HG03175 (cell line): ENCODE data around the gene EFNA5.
"Not testable (repeated sequence)": the region's sequence is repeated elsewhere in the genome, so short reads cannot be mapped to it uniquely, and the experiment has no call there.

Experiments used
- ATAC-seq: cut with Tn5 transposase; IDR thresholded peaks from one replicate; pipeline ENCODE4 v1.9.1; 2021; ENCODE audit warnings: mild to moderate bottlenecking, moderate library complexity; ENCODE audit not compliant: unreplicated experiment

EFNA5 gene

DNA sequence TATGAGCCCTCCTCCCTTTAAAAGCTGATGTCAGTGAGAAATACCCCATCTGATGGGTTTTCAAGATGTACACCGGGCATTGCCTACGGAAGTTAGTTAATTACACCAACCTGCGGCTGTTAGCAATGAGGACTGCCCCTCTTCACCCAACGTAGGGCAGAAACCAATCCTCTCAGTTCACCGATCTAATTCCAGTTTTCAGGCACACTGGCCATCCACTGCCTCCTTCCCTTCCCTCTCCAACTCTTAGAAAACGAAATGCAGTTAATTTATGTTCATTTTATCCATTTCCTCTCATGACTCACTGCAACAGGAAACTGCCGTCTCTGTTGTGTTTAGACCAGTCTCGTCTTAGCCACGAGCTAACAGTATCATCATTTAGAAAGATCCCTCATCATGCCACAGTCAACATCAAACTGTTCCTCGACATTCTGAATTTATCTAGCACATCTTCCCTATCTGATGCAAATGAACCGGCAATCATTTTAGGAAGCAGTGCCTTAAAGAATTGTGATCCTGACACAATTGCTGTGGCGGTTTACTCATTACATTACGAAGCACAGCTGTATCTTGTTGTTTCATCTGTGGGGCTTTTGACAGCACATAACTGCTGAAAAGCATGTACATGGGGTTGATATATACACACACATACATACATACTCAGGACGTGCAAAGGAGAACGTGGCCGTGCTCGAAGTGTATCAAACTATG is 168.6 kb downstream of the EFNA5 start:
- ATAC-seq: no peak

DNA sequence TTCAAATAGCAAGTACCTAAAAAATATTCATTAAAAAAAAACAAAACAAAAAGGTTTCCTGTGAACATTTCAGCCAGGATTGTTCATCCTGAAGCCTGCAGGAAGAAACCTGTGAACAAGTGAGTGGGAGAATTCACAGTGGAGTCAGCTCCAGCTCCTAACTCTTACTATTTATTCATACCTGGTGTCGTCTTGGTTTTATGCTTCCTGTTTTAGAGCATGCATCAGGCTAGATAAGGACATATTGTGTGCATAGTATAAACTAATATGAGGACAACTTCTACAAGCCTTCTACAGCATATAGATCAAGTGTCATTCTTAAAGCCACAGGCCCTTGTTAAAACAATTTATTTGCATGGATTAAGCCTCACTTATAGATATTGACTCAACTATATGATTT is 169.9 kb downstream of the EFNA5 start:
- no peak for ATAC-seq

DNA sequence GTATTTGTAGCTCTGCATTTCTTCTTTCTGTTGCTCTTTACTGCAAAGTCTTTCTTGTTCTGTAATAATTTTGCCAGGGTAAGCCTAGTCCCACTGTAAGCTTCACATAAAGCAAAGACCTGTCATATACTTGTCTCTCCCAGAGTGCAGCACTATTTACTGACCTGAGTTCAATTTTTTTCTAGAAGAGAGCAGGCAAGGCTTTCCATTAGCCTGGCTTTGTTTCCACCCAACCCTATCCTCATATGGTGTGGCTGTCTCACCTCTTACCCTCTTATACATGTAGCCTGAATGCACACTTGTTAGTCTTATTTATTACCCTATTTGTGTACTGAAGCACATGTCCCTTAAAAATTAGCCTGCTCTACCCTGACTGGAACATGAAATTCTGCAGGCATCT is 170.4 kb downstream of the EFNA5 start:
- no peak for ATAC-seq

DNA sequence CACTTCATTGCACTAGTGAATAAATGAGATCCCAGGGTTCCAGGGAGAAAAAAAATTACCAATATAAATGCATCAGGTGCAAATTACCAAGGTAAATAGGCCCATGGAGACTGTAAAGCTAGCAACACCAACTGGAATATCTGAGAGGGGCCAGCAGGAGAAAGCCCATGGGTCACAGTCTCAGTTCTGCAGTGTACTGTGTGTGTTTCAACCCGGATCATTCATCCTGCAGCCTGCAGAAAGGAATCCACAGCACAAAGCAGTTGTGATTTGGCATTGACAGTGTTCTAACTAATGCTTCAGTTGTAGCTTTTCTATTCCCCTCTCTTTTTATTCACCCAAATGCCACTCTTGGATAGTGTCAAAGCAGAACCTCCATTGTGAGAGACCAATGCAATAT is 171.0 kb downstream of the EFNA5 start:
- no peak for ATAC-seq

DNA sequence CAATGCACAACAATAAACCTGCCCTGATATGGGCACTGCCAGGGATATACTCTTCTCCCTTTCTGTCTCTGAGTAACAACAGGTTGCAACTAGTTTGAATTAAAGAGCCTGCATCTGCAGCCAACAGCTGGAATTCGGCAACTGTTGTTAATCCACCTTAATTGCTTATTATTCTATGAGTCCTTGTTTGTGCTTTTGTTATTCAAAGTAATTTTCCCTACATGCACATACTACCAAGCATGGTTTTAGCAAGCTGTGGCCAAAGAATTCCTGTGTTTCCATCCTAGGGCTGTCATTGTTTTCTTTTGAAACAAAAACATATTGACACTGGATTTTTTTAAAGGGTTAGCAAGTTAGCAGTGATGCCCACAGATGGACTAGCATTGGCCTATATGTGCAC is 171.5 kb downstream of the EFNA5 start:
- no peak for ATAC-seq

GRCh38 chr5:107496466-107496865 is 174.3 kb downstream of the EFNA5 start:
- no peak for ATAC-seq

DNA sequence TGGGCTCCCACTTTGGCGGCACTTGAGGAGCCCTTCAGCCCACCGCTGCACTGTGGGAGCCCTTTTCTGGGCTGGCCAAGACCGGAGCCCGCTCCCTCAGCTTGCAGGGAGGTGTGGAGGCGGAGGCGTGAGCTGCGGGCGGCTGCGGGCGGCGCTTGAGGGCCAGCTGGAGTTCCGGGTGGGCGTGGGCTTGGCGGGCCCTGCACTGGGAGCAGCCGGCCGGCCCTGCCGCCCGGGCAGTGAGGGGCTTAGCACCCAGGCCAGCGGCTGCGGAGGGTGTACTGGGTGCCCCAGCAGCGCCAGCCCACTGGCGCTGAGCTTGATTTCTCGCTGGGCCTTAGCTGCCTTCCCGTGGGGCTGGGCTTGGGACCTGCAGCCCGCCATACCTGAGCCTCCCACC is 176.6 kb downstream of the EFNA5 start:
- ATAC-seq: not testable (repeated sequence)

DNA sequence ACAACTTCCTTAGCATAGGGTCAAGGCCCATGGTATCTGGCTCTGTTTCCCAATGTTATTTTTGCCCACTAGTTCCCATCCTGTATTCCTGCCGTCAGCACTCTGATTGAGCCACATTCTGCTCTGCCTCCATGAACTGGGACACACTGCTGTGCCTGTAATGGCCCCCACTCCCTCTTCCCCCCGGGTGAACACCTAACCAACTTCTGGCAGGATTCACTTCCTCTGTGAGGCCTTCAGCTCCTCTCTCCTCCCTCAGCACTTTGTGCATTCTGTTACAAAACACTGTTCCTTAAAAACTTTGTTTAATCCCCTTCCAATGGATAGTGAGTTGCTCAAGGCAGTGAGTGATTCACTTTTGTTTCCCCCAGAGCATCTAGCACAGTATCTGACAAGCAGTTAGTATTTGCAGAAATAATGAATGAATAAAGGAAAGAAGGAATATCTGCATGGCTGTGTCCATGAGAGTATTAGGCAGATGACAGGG is 183.6 kb downstream of the EFNA5 start:
- no peak for ATAC-seq

DNA sequence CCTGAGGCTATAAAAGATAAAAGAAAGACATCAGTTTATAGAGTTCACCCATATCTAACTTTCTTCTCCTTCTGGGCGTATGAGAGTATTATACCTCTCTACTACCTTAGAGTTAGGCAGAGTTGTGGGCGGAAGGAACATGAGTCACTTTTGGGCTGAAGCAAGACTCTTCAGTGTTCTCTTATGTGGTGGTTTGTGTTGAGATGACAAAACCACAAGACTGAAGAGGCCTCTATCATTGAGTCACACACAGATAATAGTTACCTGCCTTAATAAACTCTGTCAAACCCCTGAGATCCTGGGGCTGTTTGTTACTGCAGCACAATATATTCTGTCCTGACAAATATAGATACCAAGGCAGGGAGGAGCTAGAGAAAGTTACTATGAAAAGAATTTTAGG is 184.2 kb downstream of the EFNA5 start:
- peak; percentile 69 for ATAC-seq

- peak; percentile 74 for ATAC-seq
Observed at GRCh38 chr5:107485184-107485583, 185.6 kb downstream of the EFNA5 start.

DNA sequence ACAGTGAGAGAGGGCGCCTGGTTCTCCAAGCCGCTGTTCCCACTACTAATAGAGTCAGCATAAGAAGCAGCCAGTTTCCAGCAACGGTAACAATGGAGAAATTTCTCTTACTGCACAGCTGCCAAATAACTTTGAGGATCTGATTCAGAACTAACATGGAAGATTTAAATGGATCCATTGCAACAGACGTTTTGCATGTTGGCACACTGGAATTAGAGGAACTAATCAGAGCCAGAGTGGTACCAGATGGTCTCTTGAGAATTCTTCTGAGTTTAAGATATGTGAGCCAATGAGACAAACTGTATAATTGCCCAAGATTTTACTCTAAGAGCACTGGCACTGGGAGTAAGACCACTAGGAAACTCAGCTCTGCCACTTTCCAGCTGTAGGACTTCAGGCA is 186.5 kb downstream of the EFNA5 start:
- ATAC-seq: no peak

DNA sequence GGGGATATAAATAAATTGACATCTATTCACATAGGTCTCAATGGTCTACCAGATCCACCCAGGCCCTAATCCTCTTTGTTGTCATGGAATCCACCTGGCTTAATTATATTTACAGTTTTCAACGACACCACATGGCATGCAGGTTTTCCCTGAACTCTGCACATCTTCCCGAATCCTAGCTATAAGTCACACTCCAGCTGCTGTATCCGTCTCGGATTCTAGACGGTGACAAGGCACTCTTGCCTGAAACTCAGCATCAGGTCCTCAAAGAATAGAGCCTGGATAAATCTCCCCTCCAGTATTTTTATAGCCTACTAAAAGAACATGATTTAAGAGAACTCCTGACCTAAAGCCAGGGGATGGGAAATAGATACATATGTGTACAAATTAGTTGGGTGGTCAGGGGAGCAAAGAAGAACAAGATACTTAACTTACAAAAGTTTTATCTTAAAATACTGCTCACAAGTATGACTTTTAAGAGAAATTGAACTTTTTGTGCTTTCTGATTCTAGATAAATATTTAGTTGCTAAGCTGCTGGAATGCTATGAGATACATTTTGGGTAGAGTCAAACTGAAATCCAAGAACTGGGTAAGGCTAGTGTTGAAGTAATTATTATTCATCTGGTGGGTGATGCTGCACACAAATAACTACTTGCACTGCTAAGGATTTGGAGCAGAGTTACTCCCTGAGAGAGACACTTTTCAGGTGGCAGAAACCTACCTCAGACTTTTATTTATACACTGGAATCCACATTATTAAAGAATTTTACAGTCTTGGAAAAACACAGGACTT is 187.3 kb downstream of the EFNA5 start:
- peak; percentile 36 for ATAC-seq

GRCh38 chr5:107478068-107478641 is 192.6 kb downstream of the EFNA5 start:
- no peak for ATAC-seq

DNA sequence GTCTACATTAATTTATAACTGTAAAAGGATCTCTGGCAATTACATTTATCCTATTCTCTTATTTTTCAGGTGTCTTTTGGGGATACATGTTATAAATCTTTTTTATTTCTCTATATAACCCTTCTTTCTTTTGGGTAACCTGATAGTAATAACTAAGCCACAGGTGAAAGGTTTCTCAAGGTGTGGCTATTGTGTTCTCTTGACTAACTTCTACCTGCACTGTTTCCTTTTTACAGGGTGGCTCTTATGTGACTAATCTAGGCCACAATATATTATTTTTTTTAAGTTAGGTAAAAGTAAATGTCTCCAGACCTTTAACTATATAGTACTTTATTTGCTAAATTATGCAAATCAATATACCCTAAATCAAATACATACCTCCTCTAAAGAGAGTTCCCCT is 193.2 kb downstream of the EFNA5 start:
- no peak for ATAC-seq

DNA sequence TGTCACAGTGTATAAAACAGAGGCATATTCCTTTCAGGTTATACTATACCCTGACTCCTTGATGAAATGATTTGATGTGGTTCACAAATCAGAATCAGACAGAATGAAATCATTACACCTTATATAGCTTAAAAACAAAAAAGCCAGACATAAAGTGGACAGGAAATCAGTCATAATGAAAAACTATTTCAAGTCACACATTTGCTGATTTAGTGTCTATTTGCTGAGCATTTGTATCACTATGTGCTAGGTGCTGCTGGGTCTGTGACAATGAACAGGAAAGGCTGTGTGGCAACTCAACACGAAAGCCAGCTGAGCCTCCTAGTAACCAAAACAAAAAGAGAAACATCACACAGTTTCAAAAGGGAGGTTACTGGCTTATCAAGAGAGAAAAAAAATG is 194.0 kb downstream of the EFNA5 start:
- ATAC-seq: peak; percentile 78

- peak; percentile 81 for ATAC-seq
Observed at GRCh38 chr5:107474716-107475489, 195.8 kb downstream of the EFNA5 start.

DNA sequence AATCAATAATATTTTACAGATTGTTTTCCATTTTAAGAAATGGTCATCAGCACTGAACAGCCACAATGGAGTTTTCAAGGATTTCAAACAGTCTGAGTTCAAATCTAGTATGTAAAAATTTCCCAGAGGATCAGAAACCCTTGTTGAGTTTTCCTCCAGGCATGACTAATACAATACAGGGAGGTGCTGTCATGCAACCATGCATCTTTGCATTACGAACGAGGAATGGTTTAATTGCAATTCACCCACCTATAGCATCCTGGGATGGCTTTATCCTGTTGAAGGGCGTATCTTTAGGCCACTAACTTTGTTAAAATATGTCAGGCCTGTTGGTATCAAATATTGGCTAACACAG is 196.4 kb downstream of the EFNA5 start:
- ATAC-seq: no peak

- ATAC-seq: no peak
Observed at GRCh38 chr5:107472620-107473064, 198.1 kb downstream of the EFNA5 start.

DNA sequence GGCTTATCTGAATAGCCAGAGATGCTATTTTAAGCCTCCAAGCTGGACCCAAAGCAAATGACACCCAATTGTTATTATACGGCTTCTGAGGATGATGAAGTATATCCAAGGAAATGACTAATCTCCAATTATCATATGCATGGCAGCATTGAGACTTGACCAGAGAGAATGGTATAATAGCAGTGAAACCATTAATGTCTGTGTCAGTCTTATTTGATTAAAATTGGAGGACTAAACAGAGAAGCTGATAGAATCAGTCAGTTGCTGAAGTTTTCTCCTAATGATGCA is 200.5 kb downstream of the EFNA5 start:
- no peak for ATAC-seq

- peak; percentile 38 for ATAC-seq
Observed at GRCh38 chr5:107469485-107470294, 201.0 kb downstream of the EFNA5 start.

DNA sequence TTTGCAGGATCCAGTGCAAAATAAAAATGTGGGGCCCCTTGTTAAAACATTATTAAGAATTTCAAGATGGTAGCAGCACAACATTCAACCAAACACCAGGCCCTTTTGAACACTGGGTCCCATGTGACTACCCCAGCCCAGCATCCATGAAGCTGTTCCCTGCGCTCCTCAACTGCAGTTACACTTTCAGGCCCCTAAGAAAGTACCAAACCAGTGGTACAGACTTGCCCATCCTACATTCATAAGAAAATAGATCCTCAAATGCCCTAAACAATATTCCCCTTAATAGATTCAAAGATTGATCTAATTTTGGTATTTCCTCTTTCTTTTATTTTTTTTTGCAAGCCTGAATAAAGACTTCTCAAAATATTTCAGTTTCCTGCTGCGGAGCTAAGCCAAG is 201.7 kb downstream of the EFNA5 start:
- ATAC-seq: no peak
